ENCODE results near the gene FAM209B.

DNA sequence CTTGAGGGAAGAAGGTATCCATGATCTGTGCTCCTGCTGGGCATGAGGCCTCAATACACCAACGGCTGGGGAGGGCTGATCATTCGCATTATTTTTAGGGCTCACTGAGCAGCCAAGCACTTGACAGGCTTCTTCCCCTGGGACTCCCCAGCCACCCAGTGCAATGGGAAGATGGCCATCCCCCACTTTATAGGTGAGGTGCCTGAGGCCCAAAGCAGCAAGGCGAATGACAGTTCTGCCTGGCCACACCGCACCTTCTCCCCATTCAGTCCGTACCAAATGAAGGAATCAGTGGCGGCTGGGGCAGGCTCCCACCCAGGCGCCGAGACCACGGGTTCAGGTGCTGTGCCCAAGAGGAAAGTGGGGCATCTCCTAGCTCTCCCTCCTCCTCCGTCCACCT is 12.9 kb upstream of the FAM209B start:
- no peak for TF ChIP-seq EZH2 (IDR thresholded peaks at IDR 0.05; ENCODE audit: insufficient read depth, poor library complexity, severe bottlenecking)
- TF ChIP-seq EZH2phosphoT487 (IDR thresholded peaks at IDR 0.05; ENCODE audit: insufficient read depth, low read depth), result no peak
